ENCODE data around the gene UPF2.

GRCh38 chr10:12088919-12089318 lies 46.3 kb upstream of the UPF2 start:
- TF ChIP-seq POLR2A (IDR thresholded peaks at IDR 0.05) (no peak), CTCF (IDR thresholded peaks at IDR 0.05) (no peak)
